ENCODE measurements around the gene ADRB1.

The ADRB1 gene

GRCh38 chr10:114043532-114044246 is at the start of gene ADRB1:
Gene ADRB1 (plus strand): TSS chr10:114043866. CDS start chr10:114044133, 267 bp downstream.
- DNase-seq: peak; percentile 50

DNA sequence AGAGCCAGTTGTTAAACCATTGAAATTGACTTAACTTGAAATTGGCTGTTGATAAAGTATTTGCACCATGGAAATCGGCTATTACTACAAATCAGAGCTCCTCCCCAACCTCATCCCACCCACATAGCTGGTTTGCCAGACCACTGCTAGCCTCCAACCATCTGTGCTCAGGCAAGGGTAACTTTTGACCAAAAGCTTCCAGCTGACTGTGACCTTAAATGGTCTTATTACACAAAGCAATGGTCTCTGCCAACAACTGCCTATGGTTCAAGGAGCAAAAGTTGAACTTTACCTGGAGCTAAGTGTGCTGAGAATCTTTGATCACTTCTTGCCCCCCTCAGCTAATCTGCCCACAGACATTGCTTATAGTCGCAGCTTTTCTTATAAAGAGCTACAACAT is 48.5 kb upstream of the ADRB1 start:
- DNase-seq: no peak

DNA sequence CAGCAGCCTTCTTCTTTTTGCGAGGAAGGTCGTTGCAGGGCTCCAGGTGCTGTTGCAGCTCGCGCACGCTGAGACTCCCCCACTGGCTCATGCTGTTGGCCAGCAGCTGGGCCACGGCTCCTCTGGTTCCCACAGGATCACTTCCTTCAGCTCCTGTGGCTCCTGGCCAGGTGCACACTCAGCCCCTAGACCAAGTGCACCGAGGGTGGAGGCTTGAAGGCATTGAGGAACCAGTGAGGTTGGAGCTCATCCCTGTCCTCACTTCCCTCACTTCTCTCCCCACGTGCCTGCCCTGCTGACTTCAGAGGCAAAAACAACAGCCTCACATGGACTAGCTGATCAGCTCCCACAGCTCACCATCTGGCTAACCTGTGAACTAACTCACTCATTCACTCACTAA is 46.2 kb upstream of the ADRB1 start:
- no peak for DNase-seq

DNA sequence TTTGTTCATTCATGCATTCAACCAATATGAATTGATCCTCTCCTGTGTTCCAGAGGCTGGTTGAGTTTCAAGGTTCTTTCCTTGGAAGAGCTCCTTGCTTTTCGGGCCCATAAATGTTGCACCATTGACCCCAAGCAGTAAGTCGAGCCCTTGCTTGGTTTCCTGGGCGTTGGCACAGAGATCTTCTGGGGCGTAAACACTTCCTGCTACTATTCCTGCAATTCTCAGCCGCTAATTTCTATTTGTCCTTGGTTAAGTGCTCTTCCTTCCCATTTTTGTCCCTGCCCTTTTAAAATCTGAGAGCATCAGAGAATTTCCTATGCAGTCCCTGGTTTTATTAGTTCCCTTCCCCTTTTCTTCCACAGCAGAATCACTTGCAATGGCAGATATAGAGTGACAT is 44.1 kb upstream of the ADRB1 start:
- DNase-seq: no peak

- no peak for DNase-seq
Measured at GRCh38 chr10:114000457-114001010, 43.1 kb upstream of the ADRB1 start.

- no peak for DNase-seq
Measured at GRCh38 chr10:114002422-114002821, 41.2 kb upstream of the ADRB1 start.

DNA sequence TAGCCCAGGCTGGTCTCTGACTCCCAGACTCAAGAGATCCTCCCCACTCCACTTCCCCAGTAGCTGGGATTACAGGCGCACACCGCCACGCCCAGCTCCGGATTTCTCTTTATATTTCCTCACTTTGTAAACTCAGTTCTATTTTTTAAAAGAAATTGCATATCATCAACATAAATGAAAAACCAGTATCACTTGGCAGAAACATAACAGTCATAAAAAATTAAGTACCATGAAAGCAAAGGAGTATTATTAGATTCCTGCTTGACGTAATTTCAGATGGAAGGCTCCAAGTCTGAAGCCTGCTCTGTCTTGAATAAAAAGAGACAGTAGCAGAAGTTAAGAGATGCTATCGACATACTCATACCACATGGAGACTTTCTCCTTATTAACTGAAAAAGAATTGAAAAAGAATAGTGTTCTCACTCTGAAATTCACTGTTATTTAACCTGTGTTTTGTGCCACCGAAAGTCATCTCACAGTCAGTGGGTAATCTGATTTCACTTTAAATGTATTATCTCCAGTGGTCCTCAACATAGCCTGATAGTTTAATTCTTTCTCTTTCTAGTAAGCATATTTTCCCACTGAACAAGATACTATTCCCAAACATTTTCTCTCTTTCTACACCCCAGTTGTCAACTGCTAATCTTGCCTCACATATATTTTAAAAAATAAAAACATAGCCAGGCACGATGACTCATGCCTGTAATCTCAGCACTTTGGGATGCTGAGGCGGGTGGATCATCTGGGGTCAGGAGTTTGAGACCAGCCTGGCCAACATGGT is 40.3 kb upstream of the ADRB1 start:
- DNase-seq: no peak

DNA sequence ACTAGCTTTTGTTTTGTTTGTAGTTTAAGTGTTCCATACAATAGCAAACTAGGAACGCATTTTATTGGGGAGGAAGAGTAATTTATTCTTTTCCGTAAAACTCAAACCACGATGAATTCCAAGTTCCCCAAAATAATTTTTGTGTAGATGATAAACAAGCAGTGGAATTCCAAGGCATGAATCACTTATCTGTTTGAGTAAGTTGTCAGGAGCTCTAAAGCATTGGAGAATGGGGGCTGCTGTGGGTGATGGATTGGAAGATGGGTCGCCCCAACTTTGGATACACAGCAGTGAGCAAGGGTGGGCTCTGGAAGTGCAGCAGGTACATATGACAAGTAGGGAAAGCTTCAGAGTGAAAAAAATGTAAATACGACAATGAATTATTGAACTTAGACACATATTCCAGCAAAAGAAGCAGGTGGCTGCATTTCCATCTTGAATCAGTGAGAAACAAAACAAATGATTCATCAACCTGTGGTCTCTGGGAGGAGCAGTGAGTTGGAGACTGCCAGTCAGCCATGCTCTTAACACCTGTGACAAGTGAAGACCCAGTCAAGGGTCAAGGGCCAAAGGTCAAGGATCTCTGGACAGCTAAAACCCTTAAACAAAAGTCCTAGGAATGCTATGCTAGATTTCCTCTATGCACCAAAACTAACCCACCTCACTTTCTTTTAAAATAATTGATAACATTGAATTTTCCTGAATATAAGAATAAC is 34.2 kb upstream of the ADRB1 start:
- DNase-seq: peak; percentile 43

GRCh38 chr10:114010316-114010715 is 33.4 kb upstream of the ADRB1 start:
- no peak for DNase-seq

DNA sequence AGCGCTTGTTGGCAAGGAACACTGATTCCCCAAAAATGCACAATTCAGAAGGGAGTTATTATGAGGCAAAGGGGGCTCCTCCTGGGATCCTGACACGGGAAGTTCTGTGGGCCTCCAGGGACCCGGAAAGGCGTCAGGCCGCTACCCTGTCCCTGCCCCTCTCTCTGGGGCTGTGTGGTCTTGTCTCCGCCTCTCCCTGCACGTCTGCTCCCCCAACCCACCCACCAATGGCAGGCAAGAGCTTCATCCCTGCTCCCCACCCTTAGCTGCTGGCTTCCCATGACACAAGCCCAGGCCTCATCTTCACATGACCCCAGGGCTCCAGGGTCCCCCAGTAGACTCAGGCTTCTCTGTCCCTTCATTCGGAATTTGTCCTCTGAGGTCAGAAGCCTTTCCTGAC is 31.0 kb upstream of the ADRB1 start:
- DNase-seq: no peak

DNA sequence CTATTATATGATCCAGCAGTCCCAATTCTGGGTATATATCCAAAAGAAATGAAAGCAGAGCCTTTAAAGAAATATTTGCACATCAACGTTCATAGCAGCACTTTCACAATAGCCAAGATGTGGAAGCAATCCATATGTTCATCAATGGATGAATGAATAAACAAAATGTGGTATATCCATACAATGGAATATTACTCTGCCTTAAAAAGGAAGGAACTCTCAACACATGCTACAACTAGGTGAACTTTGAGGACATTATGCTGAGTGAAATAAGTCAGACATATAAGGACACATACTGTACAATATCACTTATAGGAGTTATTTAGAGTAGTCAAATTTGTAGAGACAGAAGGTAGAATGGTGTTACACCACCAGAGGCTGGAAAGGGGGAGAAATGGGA is 28.0 kb upstream of the ADRB1 start:
- DNase-seq: no peak

- DNase-seq: no peak
Measured at GRCh38 chr10:114017271-114017670, 26.4 kb upstream of the ADRB1 start.

DNA sequence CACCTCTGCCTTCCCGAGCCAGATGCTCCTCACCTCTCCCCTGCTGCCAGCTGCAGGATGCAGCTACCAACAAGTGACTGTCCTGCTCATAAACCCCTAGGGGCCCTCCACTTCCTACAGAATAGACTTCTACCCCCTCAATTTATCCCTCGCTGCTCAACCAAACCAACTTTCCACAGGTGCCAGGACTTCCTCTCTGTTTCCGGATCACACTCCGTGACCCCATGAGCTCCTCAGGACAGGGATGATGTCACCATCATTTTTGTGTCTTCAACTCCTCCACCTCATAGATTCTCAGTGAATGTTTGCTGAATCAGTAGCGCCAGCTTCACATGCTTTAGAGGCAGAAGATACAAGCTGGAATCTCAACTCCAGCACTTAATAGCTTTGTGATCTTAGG is 25.8 kb upstream of the ADRB1 start:
- no peak for DNase-seq

DNA sequence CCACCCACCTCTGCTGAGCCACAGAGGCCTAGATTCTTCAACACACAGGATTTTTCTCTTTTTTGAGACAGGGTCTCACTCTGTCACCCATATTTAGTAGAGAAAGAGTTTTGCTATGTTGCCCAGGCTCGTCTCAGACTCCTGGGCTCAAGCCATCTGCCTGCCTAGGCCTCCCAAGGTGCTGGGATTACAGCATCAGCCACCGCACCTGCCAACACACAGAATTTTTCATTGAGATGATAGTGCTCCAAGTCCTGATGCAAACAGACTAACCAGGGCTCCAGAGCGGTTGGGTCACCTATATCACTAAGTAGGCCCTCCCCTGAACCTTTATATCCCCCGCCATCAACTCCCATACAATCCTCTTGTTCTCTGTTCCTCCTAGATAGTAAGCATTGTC is 24.4 kb upstream of the ADRB1 start:
- no peak for DNase-seq

GRCh38 chr10:114021154-114021553 is 22.5 kb upstream of the ADRB1 start:
- no peak for DNase-seq

- peak; percentile 86 for DNase-seq
Measured at GRCh38 chr10:114021717-114022680, 21.7 kb upstream of the ADRB1 start.

- peak; percentile 80 for DNase-seq
Measured at GRCh38 chr10:114022766-114023597, 20.7 kb upstream of the ADRB1 start.

DNA sequence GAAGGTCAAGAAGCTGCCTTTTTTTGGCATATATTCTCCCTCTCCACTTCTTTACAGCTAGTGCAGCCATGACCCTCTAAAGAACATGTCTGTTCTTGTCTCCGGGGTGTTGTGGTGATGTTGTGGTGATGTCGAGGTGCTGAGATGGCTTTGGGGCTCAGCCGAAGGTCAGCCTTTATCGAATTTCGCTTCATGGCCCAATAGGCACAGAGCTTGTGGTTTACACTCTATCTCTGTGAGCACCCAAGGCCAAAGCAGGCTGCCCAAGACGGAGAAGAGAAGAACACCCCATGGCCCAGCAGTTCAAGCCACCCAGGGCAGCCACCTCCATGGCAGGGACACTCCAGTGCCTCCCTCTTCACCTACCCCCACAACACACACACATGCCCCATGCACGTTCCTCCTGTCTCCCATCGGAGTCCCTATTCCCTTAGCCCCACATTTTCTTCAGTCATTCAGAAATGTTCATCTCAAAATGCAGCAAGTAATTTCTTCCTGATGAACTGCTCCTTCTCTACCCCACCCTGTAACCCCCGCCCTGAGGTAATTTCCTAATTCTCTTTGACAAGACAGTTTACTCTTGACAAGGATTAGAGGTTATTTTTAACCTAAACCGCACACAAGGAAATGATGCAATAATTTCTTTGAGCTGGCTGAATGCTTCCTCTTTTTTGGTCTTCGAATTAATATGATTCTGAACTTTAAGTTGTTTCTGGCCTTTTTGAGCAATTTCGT is 18.6 kb upstream of the ADRB1 start:
- DNase-seq: peak; percentile 68

GRCh38 chr10:114025611-114026130 is 18.0 kb upstream of the ADRB1 start:
- no peak for DNase-seq
